OCI-LY1 (cell line): ENCODE results near the gene ACOX1.

ENCODE experiments used
- H2AFZ ChIP-seq: fragments of 200-600 bp; sonication (generic), shearing (Covaris generic); 2 replicates; pipeline ENCODE4 v1.6.0; 2014; ENCODE audit warnings: antibody characterized with exemption, mild to moderate bottlenecking, low read length
- H3F3A ChIP-seq: fragments of 200-600 bp; sonication (generic), shearing (Covaris generic); 2 replicates; pipeline ENCODE4 v1.6.0; 2014; ENCODE audit warnings: mild to moderate bottlenecking, antibody characterized with exemption, low read length, moderate library complexity; ENCODE audit not compliant: insufficient read depth
- H3K27ac ChIP-seq: fragments of 200-600 bp; sonication (generic); 2 replicates; pipeline ENCODE4 v1.5.1; 2014; ENCODE audit warnings: low read length, mixed run types, mild to moderate bottlenecking, low read depth; ENCODE audit not compliant: poor library complexity, severe bottlenecking
- H3K27me3 ChIP-seq: fragments of 200-600 bp; sonication (generic); 2 replicates; pipeline ENCODE4 v1.6.0; 2014; ENCODE audit warnings: antibody characterized with exemption, mild to moderate bottlenecking, low read length, moderate library complexity; ENCODE audit not compliant: insufficient read depth
- H3K36me3 ChIP-seq: fragments of 200-600 bp; sonication (generic); 2 replicates; pipeline ENCODE4 v1.6.1; 2014; ENCODE audit warnings: mild to moderate bottlenecking, antibody characterized with exemption, low read length, moderate library complexity, mixed read lengths; ENCODE audit not compliant: insufficient read depth
- H3K4me1 ChIP-seq: fragments of 200-600 bp; sonication (generic); 2 replicates; pipeline ENCODE4 v1.5.1; 2014; ENCODE audit warnings: mild to moderate bottlenecking, low read length, moderate library complexity; ENCODE audit not compliant: insufficient read depth, severe bottlenecking
- H3K4me2 ChIP-seq: fragments of 200-600 bp; sonication (generic), shearing (Covaris generic); 2 replicates; pipeline ENCODE4 v1.6.1; 2014; ENCODE audit warnings: low read length
- H3K4me3 ChIP-seq: fragments of 200-600 bp; sonication (generic); 2 replicates; pipeline ENCODE4 v1.5.1; 2014; ENCODE audit warnings: low read length, low read depth, mild to moderate bottlenecking, mixed read lengths; ENCODE audit not compliant: poor library complexity, severe bottlenecking
- H3K79me2 ChIP-seq: fragments of 200-600 bp; shearing (Covaris generic); 2 replicates; pipeline ENCODE4 v1.6.1; 2016; ENCODE audit warnings: mixed run types, low read length, mixed read lengths; ENCODE audit not compliant: insufficient read depth
- H3K9ac ChIP-seq: fragments of 200-600 bp; sonication (generic), shearing (Covaris generic); 2 replicates; pipeline ENCODE4 v1.6.1; 2014; ENCODE audit warnings: mild to moderate bottlenecking, low read length, mixed read lengths
- H3K9me2 ChIP-seq: fragments of 200-600 bp; sonication (generic), shearing (Covaris generic); 2 replicates; pipeline ENCODE4 v1.6.1; 2014; ENCODE audit warnings: low read depth, mild to moderate bottlenecking, low read length, mixed read lengths
- H3K9me3 ChIP-seq: fragments of 200-600 bp; shearing (Covaris generic); 2 replicates; pipeline ENCODE4 v1.6.1; 2014; ENCODE audit warnings: low read length, mixed read lengths
- H4K20me1 ChIP-seq: fragments of 200-600 bp; sonication (generic), shearing (Covaris generic); 2 replicates; pipeline ENCODE4 v1.6.0; 2016; ENCODE audit warnings: mild to moderate bottlenecking, low read length; ENCODE audit not compliant: insufficient read depth
- EZH2 ChIP-seq: fragments of 200-600 bp; sonication (generic), shearing (Covaris generic); IDR thresholded peaks from 2 replicates; pipeline ENCODE4 v1.8.0; 2017; ENCODE audit warnings: borderline replicate concordance, mixed run types, mild to moderate bottlenecking, antibody characterized with exemption, low read length, moderate library complexity, mixed read lengths
- TF ChIP-seq, protein P1 (sequence below): fragments of 200-600 bp; sonication (generic), shearing (Covaris generic); IDR thresholded peaks from 2 replicates; pipeline ENCODE4 v1.5.1; 2017; ENCODE audit warnings: mild to moderate bottlenecking, antibody characterized with exemption, low read length, moderate library complexity, mixed read lengths

Gene ACOX1

DNA sequence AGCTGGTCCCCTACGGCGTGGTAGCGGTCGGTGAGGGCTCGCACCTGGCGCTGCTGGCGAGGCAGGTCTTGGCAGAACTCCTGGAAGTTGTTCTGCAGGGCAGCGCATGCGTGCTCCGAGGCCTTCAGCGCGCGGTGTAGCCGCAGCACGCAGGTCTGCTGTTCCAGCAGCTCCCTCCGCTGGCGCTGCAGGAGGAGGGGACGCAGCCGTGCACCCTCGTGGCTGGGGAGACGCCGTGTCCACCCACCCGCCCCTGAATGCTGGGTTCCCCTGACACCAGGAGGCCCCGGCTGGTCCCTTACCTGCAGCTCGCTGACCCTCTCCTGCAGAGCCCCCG lies 35.9 kb upstream of the ACOX1 start:
- no peak overlapping the region for H2AFZ ChIP-seq
- H3K4me2 ChIP-seq, result no peak overlapping the region
- no peak overlapping the region for H3K27ac ChIP-seq
- no peaks in the 10 kb centered on the region for H3K9me2 ChIP-seq
- no peaks in the 10 kb centered on the region for H3K36me3 ChIP-seq
- TF ChIP-seq, protein P1, sequence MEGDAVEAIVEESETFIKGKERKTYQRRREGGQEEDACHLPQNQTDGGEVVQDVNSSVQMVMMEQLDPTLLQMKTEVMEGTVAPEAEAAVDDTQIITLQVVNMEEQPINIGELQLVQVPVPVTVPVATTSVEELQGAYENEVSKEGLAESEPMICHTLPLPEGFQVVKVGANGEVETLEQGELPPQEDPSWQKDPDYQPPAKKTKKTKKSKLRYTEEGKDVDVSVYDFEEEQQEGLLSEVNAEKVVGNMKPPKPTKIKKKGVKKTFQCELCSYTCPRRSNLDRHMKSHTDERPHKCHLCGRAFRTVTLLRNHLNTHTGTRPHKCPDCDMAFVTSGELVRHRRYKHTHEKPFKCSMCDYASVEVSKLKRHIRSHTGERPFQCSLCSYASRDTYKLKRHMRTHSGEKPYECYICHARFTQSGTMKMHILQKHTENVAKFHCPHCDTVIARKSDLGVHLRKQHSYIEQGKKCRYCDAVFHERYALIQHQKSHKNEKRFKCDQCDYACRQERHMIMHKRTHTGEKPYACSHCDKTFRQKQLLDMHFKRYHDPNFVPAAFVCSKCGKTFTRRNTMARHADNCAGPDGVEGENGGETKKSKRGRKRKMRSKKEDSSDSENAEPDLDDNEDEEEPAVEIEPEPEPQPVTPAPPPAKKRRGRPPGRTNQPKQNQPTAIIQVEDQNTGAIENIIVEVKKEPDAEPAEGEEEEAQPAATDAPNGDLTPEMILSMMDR, result no peak
- TF ChIP-seq EZH2, result no peak
- no peaks in the 10 kb centered on the region for H3K79me2 ChIP-seq
- no peak overlapping the region for H3K9ac ChIP-seq
- peaks cover 7% of the 10 kb centered on the region; the same call in 1 of the 2 replicates for H3K27me3 ChIP-seq
- H3K4me3 ChIP-seq, result no peak overlapping the region
- H4K20me1 ChIP-seq, result no peaks in the 10 kb centered on the region
- H3K4me1 ChIP-seq, result no peaks in the 10 kb centered on the region
- H3F3A ChIP-seq, result no peaks in the 10 kb centered on the region
- no peaks in the 10 kb centered on the region for H3K9me3 ChIP-seq

DNA sequence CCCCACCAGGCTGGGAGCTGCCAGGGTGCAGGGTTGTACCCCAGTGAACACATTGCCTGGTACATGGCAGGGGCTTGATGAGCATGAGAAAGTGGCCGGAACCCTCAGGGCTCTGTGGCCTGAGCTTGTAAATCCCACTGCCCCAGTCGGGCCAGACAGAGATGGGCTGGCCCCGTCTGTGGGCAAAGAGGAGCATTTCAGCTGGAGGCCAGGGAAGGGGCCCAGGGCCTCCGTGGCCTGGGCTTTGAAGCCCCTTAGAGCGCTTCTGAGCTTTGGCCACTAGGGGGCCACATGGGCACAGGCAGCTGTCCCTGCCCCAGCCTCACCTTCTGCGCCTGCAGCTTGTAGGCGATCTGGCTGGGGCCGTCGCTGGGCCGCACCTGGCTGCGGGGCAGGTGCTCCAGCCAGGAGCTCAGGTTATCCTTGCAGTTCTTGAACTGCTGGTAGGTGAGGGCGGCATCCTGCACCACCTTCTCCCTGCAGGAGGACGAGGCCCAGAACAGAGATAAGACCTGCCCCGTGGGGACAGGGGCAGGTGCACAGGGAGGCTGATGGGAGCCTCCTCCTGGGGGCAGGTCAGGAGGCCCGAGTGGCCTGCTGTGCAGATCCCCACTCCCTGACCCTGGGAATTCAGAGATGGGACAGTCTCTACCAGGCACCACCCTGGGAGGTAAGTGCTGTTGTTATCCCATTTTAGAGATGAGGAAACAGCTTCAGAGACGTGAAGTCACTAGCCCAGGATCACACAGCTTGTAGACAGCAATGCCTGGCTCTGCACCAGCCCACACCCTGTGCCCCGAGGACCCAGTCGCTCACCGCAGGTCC lies 35.3 kb upstream of the ACOX1 start:
- no peak overlapping the region for H3K9ac ChIP-seq
- no peaks in the 10 kb centered on the region for H3K79me2 ChIP-seq
- H3K27me3 ChIP-seq, result peaks cover 8% of the 10 kb centered on the region; the same call in 1 of the 2 replicates
- H4K20me1 ChIP-seq, result no peaks in the 10 kb centered on the region
- no peak for TF ChIP-seq EZH2
- TF ChIP-seq, protein P1, result peak; percentile 84
- H3K9me2 ChIP-seq, result no peaks in the 10 kb centered on the region
- no peak overlapping the region for H3K4me3 ChIP-seq
- no peak overlapping the region for H3K27ac ChIP-seq
- H3K4me1 ChIP-seq, result no peaks in the 10 kb centered on the region
- H3K9me3 ChIP-seq, result no peaks in the 10 kb centered on the region
- no peaks in the 10 kb centered on the region for H3F3A ChIP-seq
- no peaks in the 10 kb centered on the region for H3K36me3 ChIP-seq
- H2AFZ ChIP-seq, result no peak overlapping the region
- H3K4me2 ChIP-seq, result no peak overlapping the region

DNA sequence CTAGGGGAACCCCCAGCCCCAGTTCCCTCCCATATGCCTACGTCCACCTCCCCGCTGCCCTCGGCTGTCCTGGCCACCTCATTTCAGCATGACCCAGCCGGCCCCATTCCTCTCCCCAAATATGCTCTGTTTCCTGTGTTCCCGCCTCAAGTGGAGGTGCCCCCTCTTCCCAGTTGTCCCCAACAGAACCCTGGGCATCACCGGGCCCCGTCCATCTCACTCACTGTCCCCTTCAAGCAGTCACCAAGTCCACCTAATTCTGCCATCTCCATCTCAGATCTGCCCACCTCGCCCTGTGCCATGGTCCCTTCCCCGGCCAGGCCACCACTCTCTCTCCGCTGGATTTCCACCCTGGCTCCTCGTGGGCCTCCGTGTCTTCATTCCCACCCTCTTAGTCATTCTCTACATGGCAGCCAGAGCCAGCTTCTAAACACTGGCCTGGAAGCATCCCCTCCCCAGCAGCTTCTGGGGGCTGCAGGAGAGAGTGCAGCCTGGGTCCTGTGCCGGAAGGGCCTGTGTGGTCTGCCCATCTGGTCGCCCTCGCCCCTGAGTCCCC lies 34.5 kb upstream of the ACOX1 start:
- Histone ChIP-seq H3K36me3 (no peaks in the 10 kb centered on the region), H3K4me1 (no peaks in the 10 kb centered on the region), H4K20me1 (no peaks in the 10 kb centered on the region), H3K27me3 (peaks cover 8% of the 10 kb centered on the region; the same call in 1 of the 2 replicates), H3K79me2 (no peaks in the 10 kb centered on the region), H3F3A (no peaks in the 10 kb centered on the region), H3K4me3 (no peak overlapping the region), H2AFZ (no peak overlapping the region), H3K4me2 (no peak overlapping the region), H3K9ac (no peak overlapping the region), H3K27ac (no peak overlapping the region), H3K9me2 (no peaks in the 10 kb centered on the region), H3K9me3 (no peaks in the 10 kb centered on the region)
- TF ChIP-seq, protein P1, result no peak
- no peak for TF ChIP-seq EZH2
